IMR-90 (cell line): ENCODE data around the gene CEP85. TPM values are rescaled to one million over a fixed set of nuclear protein-coding genes. Genes with fewer than 3 reads are reported as not detected.
A peak's percentile ranks its signal among the peaks of the same experiment; 100 is the strongest.

Source experiments
- ATAC-seq: fragments of 200-7000 bp; cut with Tn5 transposase; 2 replicates; pipeline ENCODE4 v1.9.1; 2020; ENCODE audit warnings: low read depth, mild to moderate bottlenecking, moderate library complexity
- BruUV-seq: library from RNA; stranded (reverse); fragments of 400-500 nt; replicated peaks from 2 replicates; lab custom pipeline; 2021; lab: Mats Ljungman, UMichigan
- CTCF ChIA-PET: fragments of 300-600 bp; formaldehyde crosslinking; extraction: SDS; loops from one replicate; lab custom pipeline; 2021; ENCODE audit warnings: antibody characterized with exemption; lab: Yijun Ruan, JAX
- POLR2A ChIA-PET: fragments of 300-600 bp; sonication (Branson Sonifier 250); formaldehyde crosslinking; loops from one replicate; lab custom pipeline; 2022; ENCODE audit warnings: antibody characterized with exemption; ENCODE audit not compliant: unreplicated experiment; lab: Charles Lee
- DNase-seq: peaks from one replicate; pipeline ENCODE4 v3.0.0; 2013
- H2AFZ ChIP-seq: replicated peaks from 2 replicates; pipeline ENCODE3; 2013; ENCODE audit warnings: low read length, mild to moderate bottlenecking; ENCODE audit not compliant: poor library complexity
- H2AK5ac ChIP-seq: 2 replicates; pipeline ENCODE4 v1.6.1; 2013; ENCODE audit warnings: low read depth, low read length, inconsistent platforms
- H2AK9ac ChIP-seq: replicated peaks from 2 replicates; pipeline ENCODE3; 2013; ENCODE audit warnings: mild to moderate bottlenecking, low read depth, low read length, moderate library complexity; ENCODE audit not compliant: poor library complexity
- H2BK120ac ChIP-seq: 2 replicates; pipeline ENCODE4 v1.6.1; 2013; ENCODE audit warnings: low read depth, low read length, inconsistent platforms
- H2BK15ac ChIP-seq: 3 replicates; pipeline ENCODE4 v1.6.1; 2013; ENCODE audit warnings: low read depth, low read length, inconsistent platforms
- H2BK20ac ChIP-seq: 2 replicates; pipeline ENCODE4 v1.6.1; 2013; ENCODE audit warnings: low read depth, mild to moderate bottlenecking, inconsistent platforms, low read length, moderate library complexity
- H2BK5ac ChIP-seq: 2 replicates; pipeline ENCODE4 v1.6.1; 2013; ENCODE audit warnings: mild to moderate bottlenecking, low read depth, low read length, inconsistent platforms; ENCODE audit not compliant: poor library complexity, severe bottlenecking
- H3K14ac ChIP-seq: replicated peaks from 2 replicates; pipeline ENCODE4 v1.6.1; 2013; ENCODE audit warnings: low read depth, low read length, inconsistent platforms
- H3K18ac ChIP-seq: 2 replicates; pipeline ENCODE4 v1.6.1; 2013; ENCODE audit warnings: low read depth, low read length, control low read depth
- H3K23ac ChIP-seq: 2 replicates; pipeline ENCODE4 v1.6.1; 2013; ENCODE audit warnings: low read depth, low read length, inconsistent platforms
- H3K27ac ChIP-seq: 2 replicates; pipeline ENCODE4 v1.5.1; 2013; ENCODE audit warnings: mild to moderate bottlenecking, control low read depth, low read length; ENCODE audit not compliant: insufficient read depth
- H3K27me3 ChIP-seq: 2 replicates; pipeline ENCODE4 v1.6.1; 2013; ENCODE audit warnings: low read length; ENCODE audit not compliant: control insufficient read depth, insufficient read depth
- H3K36me3 ChIP-seq: 2 replicates; pipeline ENCODE4 v1.6.1; 2013; ENCODE audit warnings: low read length, mixed read lengths; ENCODE audit not compliant: control insufficient read depth, insufficient read depth
- H3K4ac ChIP-seq: 2 replicates; pipeline ENCODE4 v1.6.1; 2013; ENCODE audit warnings: low read depth, low read length, inconsistent platforms
- H3K4me1 ChIP-seq: 2 replicates; pipeline ENCODE4 v1.6.1; 2013; ENCODE audit warnings: low read length, mixed read lengths; ENCODE audit not compliant: control insufficient read depth, insufficient read depth
- H3K4me2 ChIP-seq: 2 replicates; pipeline ENCODE4 v1.6.1; 2013; ENCODE audit warnings: low read depth, mild to moderate bottlenecking, control low read depth, low read length, moderate library complexity
- H3K4me3 ChIP-seq: 2 replicates; pipeline ENCODE4 v1.5.1; 2013; ENCODE audit warnings: low read depth, mild to moderate bottlenecking, control low read depth, low read length, moderate library complexity; ENCODE audit not compliant: insufficient read depth
- H3K56ac ChIP-seq: 2 replicates; pipeline ENCODE4 v1.6.1; 2013; ENCODE audit warnings: low read length, inconsistent platforms; ENCODE audit not compliant: insufficient read depth; ENCODE audit errors: extremely low read depth
- H3K79me1 ChIP-seq, 2 experiments: 2 replicates each; pipeline ENCODE4 v1.6.1; 2013; ENCODE audit warnings: low read length in 2 of 2, inconsistent platforms in 1 of 2, low read depth in 1 of 2
- H3K9ac ChIP-seq: 2 replicates; pipeline ENCODE4 v1.6.1; 2013; ENCODE audit warnings: low read depth, low read length, control low read depth
- H3K9me1 ChIP-seq: 2 replicates; pipeline ENCODE4 v1.6.1; 2013; ENCODE audit warnings: low read length, inconsistent platforms; ENCODE audit not compliant: insufficient read depth
- H3K9me3 ChIP-seq: 2 replicates; pipeline ENCODE4 v1.6.1; 2013; ENCODE audit warnings: low read length; ENCODE audit not compliant: control insufficient read depth, insufficient read depth
- H4K20me1 ChIP-seq: 2 replicates; pipeline ENCODE4 v1.6.1; 2013; ENCODE audit warnings: low read length, inconsistent platforms; ENCODE audit not compliant: insufficient read depth
- H4K5ac ChIP-seq: 2 replicates; pipeline ENCODE4 v1.6.1; 2013; ENCODE audit warnings: mild to moderate bottlenecking, low read depth, low read length, control low read depth
- H4K8ac ChIP-seq, 2 experiments: 2 replicates each; pipeline ENCODE4 v1.6.1; 2013; ENCODE audit warnings: low read depth in 2 of 2, low read length in 2 of 2, control low read depth in 1 of 2, inconsistent platforms in 1 of 2
- H4K91ac ChIP-seq: 2 replicates; pipeline ENCODE4 v1.6.1; 2013; ENCODE audit warnings: low read depth, low read length, inconsistent platforms; ENCODE audit not compliant: insufficient read depth
- MAFK ChIP-seq: IDR thresholded peaks from 2 replicates; pipeline ENCODE4 v1.6.1; 2012; ENCODE audit warnings: low read depth, low read length, improper control_type of control experiment
- MXI1 ChIP-seq: IDR thresholded peaks from 2 replicates; pipeline ENCODE4 v1.6.1; 2012; ENCODE audit warnings: low read depth, mild to moderate bottlenecking, low read length, moderate library complexity, borderline replicate concordance
- NFE2L2 ChIP-seq: fragments of 150-350 bp; IDR thresholded peaks from 2 replicates; pipeline ENCODE4 v1.6.1; 2016; ENCODE audit warnings: low read depth, mild to moderate bottlenecking, low read length
- POLR2A ChIP-seq: IDR thresholded peaks from 2 replicates; pipeline ENCODE4 v1.6.1; 2012; ENCODE audit warnings: mild to moderate bottlenecking, low read depth, low read length
- RCOR1 ChIP-seq: IDR thresholded peaks from 2 replicates; pipeline ENCODE4 v1.6.1; 2012; ENCODE audit warnings: mild to moderate bottlenecking, low read length, improper control_type of control experiment; ENCODE audit not compliant: insufficient replicate concordance
- RFX5 ChIP-seq: IDR thresholded peaks from 2 replicates; pipeline ENCODE4 v1.8.0; 2012; ENCODE audit warnings: low read depth, mild to moderate bottlenecking, low read length, moderate library complexity
- WGBS, 2 experiments: methylation state at CpG; one replicate each; pipeline versions ENCODE4 v1.1.5 to v1.1.7; 2013; ENCODE audit warnings: missing lambda C conversion rate in 2 of 2; ENCODE audit not compliant: insufficient read length in 1 of 2; ENCODE audit errors: extremely low coverage in 2 of 2; 5-methylcytosine and 5-hydroxymethylcytosine counted together
- dilution Hi-C: fragments of 300-500 bp; cut with HindIII; formaldehyde crosslinking; loops from one replicate; pipeline ENCODE4 v1.14.3; 2018; ENCODE audit warnings: low sequenced_read_pairs; ENCODE audit not compliant: unreplicated experiment
- in situ Hi-C: fragments of 300-500 bp; cut with MboI; formaldehyde crosslinking; loops from 3 replicates; pipeline ENCODE4 v1.14.3; 2019; ENCODE audit warnings: low sequenced_read_pairs, inconsistent platforms, mixed read lengths
- intact Hi-C: fragments of 100-400 bp; cut with micrococcal nuclease; formaldehyde crosslinking; loops from 2 replicates; pipeline ENCODE4 v1.10.0; 2022
- polyA plus RNA-seq, 3 experiments: library from polyadenylated mRNA; depleted of rRNA; stranded (reverse); fragments of >200 nt; gene quantifications; 2 replicates each; pipeline ENCODE4 v1.2.3, GENCODE V29; 2012; ENCODE audit warnings: low replicate concordance in 1 of 3
- total RNA-seq: library from RNA; depleted of rRNA; stranded (reverse); fragments of >200 nt; gene quantifications from 2 replicates; pipeline ENCODE4 v1.2.3, GENCODE V29; 2012
- TF ChIP-seq, protein P1 (sequence below): fragments of 150-350 bp; IDR thresholded peaks from 2 replicates; pipeline ENCODE4 v1.6.1; 2017; ENCODE audit warnings: mild to moderate bottlenecking, antibody characterized with exemption, low read length, low read depth
- TF ChIP-seq, protein P2 (sequence below): conservative IDR thresholded peaks from 2 replicates; pipeline ENCODE4 v1.5.1; 2012; ENCODE audit warnings: mild to moderate bottlenecking, low read depth, low read length, improper control_type of control experiment

Gene CEP85
- total and polyA plus RNA-seq, 2 of the 4 experiments (the other 2 are of a cell fraction), result 11.5 to 11.8 TPM

DNA sequence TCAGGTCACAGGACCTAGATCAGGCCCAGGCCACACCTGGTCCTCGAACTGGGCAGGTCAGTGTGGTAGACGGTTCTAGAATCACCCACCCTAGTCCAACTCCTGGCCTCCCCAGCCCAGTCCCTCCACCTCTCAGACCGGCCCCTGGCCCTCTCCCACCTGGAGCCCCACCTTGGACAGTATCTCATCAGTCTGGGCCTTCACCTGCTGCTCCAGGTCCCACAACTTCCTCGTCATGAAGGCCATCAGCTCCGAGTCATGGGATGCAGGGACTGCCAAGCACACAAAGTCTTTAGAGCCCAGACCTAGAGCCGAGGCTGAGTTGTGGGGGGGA, 63.8 kb downstream of the CEP85 start:
- Histone ChIP-seq H3K4me3 (no peak overlapping the region), H4K91ac (peak overlapping the region; percentile 45; the same call in 1 of the 2 replicates), H2AK9ac (peak overlapping the region; percentile 23), H4K5ac (peak overlapping the region; percentile 38; the same call in 1 of the 2 replicates), H2BK5ac (peak overlapping the region; percentile 17), H4K8ac (peak overlapping the region; percentile 16 to 63; a peak in 3 of 4 replicates), H3K23ac (peak overlapping the region; percentile 83; the same call in 1 of the 2 replicates), H3K79me1 (peaks cover 4 to 33% of the 10 kb centered on the region in 2 experiments; a peak in 3 of 4 replicates), H3K9ac (no peak overlapping the region), H2AK5ac (0 out of 2 replicates have a peak overlapping the region, but pooled peaks have one; percentile 61), H3K9me3 (no peaks in the 10 kb centered on the region), H3K14ac (peak overlapping the region; percentile 82), H2AFZ (no peak overlapping the region), H3K27me3 (no peaks in the 10 kb centered on the region), H2BK20ac (peak overlapping the region; percentile 66; the same call in 1 of the 2 replicates), H2BK15ac (peak overlapping the region; percentile 20; the same call in 1 of the 3 replicates), H3K4me1 (peaks cover 10% of the 10 kb centered on the region), H3K9me1 (peaks cover 22% of the 10 kb centered on the region), H3K4ac (peak overlapping the region; percentile 76), H4K20me1 (no peaks in the 10 kb centered on the region), H3K56ac (no peak overlapping the region), H3K36me3 (no peaks in the 10 kb centered on the region; the same call in 1 of the 2 replicates), H3K27ac (no peak overlapping the region; the same call in 1 of the 2 replicates), H2BK120ac (peak overlapping the region; percentile 84), H3K4me2 (no peak overlapping the region), H3K18ac (peak overlapping the region; percentile 26; the same call in 1 of the 2 replicates)
- BruUV-seq, result no TSS peak
- dilution Hi-C loops, result no loop called here
- intact Hi-C loops, result no loop called here
- 100% methylated on average over 1 of the region's 6 CpGs; no CpG with 5 or more reads in 1 of the 2 experiments for WGBS, 2 experiments
- POLR2A ChIA-PET, result no interaction called here
- no peak for ATAC-seq
- DNase-seq, result no peak
- in situ Hi-C loops, result no loop called here
- no peak for TF ChIP-seq RFX5
- no peak for TF ChIP-seq RCOR1
- no peak for TF ChIP-seq MXI1
- TF ChIP-seq, protein P1, sequence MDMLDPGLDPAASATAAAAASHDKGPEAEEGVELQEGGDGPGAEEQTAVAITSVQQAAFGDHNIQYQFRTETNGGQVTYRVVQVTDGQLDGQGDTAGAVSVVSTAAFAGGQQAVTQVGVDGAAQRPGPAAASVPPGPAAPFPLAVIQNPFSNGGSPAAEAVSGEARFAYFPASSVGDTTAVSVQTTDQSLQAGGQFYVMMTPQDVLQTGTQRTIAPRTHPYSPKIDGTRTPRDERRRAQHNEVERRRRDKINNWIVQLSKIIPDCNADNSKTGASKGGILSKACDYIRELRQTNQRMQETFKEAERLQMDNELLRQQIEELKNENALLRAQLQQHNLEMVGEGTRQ, result no peak
- TF ChIP-seq MAFK, result no peak
- no peak for TF ChIP-seq POLR2A
- TF ChIP-seq, protein P2, sequence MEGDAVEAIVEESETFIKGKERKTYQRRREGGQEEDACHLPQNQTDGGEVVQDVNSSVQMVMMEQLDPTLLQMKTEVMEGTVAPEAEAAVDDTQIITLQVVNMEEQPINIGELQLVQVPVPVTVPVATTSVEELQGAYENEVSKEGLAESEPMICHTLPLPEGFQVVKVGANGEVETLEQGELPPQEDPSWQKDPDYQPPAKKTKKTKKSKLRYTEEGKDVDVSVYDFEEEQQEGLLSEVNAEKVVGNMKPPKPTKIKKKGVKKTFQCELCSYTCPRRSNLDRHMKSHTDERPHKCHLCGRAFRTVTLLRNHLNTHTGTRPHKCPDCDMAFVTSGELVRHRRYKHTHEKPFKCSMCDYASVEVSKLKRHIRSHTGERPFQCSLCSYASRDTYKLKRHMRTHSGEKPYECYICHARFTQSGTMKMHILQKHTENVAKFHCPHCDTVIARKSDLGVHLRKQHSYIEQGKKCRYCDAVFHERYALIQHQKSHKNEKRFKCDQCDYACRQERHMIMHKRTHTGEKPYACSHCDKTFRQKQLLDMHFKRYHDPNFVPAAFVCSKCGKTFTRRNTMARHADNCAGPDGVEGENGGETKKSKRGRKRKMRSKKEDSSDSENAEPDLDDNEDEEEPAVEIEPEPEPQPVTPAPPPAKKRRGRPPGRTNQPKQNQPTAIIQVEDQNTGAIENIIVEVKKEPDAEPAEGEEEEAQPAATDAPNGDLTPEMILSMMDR, result no peak
- no peak for TF ChIP-seq NFE2L2
- CTCF ChIA-PET, result no interaction called here
